Kidney capillary endothelial cell (primary cell): ENCODE measurements around the gene DUSP28.

Source experiments
- DNase-seq: peaks from one replicate; pipeline ENCODE4 v3.0.0-alpha.2; 2018; ENCODE audit warnings: low spot score

DUSP28 gene

DNA sequence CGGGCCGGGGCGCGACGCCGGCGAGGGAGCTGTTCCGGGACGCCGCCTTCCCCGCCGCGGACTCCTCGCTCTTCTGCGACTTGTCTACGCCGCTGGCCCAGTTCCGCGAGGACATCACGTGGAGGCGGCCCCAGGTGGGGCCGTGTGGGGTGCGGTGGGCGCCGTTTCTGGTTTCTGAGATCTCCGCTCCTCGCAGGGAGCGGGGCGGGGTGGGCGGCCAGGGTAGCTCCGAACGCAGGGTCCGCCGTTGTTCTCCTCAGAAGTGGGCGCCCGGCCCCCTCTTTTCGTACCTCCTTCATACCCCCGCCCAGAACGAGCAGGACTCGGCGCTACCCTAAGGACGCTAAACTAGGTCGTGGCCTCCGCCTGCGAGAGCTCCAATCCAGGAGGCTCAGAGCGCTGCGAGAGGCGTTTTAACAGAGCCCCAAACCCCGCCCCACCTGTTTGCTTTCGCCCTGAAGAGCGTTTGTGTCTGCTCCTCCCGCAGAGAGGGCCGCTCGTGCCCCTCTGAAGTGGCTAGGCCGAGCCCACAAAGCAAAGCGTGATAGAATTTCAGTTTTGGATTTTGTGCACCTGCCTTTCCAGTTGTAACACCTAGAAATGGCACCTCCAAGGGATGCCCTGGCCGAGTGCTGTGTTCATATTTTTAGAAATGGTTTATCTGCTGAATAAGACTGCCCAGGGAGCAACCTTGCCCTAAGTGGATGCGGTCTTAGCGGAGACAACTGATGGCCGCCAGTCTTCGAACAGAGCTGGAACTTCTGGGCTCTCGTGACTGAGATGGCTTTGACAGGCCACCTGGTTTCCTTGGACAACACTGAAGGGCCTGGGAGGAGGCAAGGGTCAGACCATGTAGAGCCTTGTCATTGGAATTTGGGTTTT lies 27.0 kb downstream of the DUSP28 start:
- no peak for DNase-seq

DNA sequence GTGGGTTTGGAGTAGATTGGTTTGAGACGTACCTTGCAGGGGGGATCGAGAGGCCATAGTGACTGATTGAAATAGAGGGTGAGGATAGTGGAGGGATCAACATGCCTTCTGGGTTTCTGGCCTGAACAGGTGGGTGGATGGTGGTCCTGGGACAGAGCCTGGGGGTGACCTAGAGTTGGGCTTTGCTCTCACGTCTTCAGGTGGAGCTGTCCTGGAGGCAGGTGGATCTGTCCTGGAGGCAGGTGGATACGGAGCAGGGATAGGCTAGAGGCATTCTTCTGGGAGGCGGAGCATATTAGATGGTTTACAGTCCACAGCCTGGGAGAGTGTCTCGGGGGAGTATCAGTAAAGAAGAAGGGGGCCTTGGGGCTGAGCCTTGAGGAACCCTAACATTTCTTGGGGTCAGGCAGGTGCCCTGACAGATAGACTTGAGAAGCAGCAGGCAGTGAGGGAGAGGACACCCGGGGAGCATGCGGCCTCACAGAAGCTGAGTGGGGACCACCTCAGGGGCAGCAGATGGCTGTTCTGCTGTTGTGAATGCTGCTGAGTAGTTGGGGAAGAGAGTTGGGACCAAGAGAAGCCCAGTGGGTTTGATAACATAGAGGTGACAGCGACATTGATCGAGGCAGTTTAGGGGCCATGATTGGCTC lies 28.0 kb downstream of the DUSP28 start:
- no peak for DNase-seq

DNA sequence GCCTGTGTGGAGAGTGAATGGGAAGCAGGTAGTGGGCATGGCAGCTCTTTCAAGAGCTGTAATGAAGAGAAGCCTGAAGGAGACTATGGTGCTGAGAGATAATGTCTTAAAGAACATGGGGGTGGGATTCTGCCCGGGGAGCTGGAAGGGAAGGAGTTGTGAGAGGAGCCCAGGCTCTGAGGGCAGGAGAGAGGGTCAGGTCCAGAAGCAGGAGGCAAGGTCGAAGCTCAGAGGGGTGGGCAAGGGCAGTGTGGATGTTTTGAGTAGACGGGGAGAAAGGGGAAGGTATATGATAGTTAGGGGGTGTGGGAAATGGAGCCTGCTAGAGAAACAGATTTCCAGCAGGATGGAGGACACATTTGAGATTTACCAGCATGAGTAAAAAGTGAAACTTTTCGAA lies 28.5 kb downstream of the DUSP28 start:
- DNase-seq: no peak

DNA sequence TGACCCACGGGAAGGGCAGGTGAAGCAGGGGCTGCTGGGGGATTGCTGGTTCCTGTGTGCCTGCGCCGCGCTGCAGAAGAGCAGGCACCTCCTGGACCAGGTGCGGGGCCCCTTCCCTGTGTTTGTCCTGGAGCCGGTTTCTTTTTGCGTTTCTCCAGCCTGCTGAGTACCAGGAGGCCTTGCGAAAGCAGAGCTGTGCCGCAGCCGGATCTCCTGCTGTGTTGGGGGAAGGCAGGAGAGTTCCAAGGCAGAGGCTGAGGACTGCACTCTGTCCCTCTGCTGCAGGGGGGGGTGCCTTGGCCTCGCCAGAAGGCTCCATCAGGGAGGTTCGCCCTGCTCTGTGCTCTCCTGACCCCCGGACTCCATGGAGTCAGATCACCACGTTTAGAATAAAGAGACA lies 29.2 kb downstream of the DUSP28 start:
- DNase-seq: no peak

DNA sequence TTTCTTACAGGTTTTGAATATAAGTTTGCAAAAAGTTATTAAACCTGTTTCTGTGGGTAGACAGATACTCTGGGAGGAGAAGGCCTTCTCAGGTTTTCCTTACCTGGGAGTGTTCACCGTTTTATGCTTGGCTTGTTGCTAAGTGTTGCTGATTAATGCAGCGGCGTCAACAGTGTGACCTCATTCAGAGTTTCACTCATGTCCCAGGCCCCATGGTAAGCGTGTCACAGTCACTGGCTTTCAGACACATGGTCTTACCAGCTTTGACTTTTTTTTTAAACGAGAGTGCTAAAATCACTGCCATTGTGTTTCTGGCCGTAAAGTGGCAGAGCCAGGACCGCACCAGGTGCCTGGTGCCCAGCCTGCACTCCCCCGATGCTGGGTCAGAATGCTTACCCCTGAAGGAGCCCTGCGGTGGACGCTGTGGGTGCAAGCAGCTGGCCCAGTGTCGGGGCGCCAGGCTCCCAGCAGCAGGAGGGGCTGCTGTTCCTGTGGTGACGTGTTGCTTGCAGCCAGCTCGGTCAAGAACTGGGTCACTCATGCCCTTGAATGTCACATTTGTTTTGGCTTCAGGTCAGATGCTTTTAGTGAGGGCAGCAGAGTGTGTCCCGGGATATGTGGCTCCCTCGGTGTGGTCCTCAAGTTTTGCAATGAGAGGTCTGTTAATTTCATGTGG lies 29.8 kb downstream of the DUSP28 start:
- DNase-seq: no peak

DNA sequence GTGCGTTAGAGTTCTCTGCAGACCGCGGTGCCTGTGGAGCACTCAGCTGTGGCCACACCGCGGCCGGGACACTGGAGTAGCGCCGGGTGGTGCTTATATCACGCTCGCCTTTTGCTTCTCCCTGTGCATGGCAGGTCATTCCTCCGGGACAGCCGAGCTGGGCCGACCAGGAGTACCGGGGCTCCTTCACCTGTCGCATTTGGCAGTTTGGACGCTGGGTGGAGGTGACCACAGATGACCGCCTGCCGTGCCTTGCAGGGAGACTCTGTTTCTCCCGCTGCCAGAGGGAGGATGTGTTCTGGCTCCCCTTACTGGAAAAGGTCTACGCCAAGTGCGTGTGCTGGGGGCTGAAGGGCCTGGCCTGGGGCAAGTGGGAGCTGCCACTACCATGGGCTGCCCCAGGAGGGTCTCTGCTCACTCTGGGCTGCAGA lies 30.5 kb downstream of the DUSP28 start:
- no peak for DNase-seq

DNA sequence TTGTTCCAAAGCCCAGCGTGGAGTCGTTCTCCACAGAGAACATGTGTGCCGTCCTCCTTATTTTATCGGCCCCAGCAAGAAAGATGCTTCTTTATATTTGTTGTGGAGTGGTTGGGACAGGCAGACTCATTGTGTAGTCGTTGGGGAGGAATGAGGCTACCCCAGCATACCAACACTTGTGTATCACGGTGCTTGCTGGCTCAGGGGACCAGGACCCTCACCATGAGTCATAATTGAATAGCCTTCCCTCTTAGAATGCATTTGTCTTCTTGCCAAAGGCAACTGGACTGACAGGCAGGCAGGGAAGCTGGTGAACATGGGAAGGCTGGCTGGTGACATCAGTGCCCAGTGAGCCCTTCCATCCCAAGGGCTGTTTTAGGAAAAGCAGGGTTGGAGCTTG lies 31.1 kb downstream of the DUSP28 start:
- DNase-seq: no peak

DNA sequence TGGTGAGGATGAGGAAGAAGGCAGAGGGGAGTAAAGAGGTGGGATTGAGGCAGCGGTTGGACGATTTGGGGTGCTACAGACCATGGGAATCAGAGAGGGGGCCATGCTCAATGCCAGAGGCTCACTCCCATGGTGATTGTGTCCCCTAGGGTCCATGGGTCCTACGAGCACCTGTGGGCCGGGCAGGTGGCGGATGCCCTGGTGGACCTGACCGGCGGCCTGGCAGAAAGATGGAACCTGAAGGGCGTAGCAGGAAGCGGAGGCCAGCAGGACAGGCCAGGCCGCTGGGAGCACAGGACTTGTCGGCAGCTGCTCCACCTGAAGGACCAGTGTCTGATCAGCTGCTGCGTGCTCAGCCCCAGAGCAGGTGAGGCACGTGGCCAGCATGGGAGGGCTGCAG lies 31.6 kb downstream of the DUSP28 start:
- no peak for DNase-seq

DNA sequence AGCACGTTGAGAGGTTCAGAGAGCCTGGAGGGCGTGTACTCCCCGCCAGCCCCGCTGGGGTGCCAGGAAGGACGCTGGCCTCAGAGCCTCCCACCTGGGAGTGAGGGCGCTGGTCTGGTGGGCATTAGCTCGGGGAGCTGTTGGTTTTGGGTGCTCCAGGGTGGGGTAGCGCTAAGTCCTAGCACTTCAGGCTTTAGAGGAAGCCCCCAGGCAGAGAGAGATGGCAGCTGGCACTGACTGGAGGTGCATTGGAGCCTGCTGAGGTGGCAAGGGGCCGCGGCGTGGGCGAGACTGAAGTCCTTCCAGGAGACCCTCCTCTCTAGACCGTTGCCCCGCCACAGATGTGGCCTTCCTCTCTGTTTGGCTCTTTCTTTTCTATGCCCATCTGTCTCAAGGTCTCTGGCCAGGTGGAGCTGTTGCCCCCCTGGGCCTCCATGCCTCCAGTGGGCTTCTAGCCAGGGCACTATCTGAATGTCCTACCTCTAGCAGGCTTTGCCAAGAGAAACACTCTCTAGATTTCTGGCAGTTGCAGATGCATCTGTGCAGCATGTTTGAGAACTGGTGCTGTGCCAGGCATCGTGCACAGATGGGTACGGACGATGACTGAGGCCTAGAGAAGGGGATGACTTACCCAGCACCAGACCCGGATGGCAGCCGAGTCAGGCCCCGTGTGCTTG lies 33.0 kb downstream of the DUSP28 start:
- DNase-seq: no peak

DNA sequence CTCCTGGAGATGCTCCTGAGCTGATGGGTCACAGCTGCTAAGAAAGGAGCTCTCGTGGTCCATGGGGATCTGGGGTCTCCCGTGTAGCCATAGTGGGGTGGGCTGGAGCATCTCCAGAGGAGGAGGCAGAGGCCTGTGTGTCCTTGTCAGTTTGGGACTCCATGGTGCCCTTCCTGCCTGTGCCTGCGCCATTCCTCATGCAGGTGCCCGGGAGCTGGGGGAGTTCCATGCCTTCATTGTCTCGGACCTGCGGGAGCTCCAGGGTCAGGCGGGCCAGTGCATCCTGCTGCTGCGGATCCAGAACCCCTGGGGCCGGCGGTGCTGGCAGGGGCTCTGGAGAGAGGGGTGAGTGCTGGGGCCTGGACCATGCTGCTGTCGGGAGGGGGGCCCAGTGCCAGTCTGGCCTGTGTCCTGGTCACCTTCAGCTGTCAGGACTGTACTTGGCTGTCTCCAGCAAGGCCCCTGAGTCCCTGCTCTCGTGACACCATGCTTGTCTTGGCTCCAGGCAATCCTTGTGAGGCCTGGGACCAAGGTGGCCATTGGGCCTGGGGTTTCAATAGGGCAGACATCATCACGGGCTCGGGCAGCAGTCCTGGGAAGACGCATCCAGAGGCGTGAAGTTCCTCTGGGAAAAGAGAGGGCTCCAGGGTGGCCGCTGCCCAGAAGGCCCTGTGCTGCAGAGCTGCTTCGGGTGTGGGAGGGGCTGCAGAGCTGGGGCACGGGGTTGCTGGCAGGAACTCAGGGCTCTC lies 33.7 kb downstream of the DUSP28 start:
- DNase-seq: no peak

DNA sequence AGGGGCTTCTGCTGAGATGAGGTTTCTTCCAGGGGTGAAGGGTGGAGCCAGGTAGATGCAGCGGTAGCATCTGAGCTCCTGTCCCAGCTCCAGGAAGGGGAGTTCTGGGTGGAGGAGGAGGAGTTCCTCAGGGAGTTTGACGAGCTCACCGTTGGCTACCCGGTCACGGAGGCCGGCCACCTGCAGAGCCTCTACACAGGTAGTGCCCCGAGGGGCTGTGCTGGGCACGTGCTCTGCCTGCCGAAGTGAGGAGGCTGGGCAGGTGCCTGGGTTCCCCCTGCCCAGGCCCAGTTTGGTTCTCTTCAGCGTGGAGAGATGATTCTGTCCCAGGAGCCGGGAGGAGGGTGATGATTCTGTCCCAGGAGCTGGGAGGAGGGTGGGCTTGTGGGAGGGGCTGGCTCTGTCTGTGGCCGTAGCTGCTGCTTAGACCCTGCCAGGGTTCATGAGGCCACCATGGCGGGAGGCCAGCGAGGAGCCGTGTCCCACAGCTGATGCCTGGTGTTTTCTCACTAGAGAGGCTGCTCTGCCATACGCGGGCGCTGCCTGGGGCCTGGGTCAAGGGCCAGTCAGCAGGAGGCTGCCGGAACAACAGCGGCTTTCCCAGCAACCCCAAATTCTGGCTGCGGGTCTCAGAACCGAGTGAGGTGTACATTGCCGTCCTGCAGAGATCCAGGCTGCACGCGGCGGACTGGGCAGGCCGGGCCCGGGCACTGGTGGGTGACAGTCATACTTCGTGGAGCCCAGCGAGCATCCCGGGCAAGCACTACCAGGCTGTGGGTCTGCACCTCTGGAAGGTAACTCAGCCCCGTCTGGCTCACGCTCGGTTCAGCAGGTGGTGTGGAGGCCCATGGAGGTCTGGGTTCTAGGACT lies 34.6 kb downstream of the DUSP28 start:
- DNase-seq: no peak

DNA sequence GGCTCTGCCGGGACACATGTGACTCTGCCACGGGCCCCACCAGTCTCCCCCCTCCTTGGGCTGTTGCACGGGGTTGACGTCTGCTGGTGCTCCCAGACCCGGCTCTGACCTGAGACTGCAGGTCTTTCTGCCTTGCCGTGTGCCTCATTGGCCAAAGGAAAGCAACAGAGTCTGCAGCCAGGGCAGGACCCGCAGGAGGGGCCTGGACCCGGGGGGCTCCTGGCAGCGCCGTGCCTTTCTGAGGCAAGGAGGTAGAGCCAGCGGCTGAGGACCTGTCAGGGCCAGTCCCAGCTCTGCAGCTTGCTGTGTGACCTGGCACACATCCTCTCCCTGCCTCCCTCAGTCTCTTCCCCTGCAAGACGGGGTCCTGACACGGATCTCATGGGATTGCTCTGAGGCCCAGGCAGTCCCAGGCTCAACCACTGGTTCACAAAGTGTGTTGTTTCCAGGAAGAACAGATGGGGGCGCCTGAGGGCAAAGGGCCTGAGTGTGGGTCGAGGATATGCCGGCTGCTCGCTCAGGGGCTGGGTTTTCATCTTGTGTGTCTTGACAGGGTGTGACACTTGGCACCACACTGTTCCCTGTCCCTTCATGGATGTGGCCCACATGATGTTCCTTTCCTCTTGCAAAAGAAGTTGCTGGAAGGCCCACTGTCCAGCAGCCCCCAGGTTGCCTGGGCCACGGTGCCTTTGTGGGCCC lies 35.4 kb downstream of the DUSP28 start:
- DNase-seq: no peak

DNA sequence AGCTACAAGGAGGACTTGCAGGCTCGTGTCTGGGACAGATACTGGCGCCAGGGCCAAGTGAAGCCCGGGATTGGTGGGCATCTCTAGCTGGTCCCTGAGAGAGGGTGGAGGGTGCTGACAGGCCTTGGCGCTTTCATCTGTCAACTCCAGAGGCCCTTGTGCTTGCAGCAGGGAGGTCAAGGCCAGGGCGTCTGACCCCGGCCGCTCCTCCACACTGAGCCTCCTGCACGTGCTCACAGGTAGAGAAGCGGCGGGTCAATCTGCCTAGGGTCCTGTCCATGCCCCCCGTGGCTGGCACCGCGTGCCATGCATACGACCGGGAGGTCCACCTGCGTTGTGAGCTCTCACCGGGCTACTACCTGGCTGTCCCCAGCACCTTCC lies 35.9 kb downstream of the DUSP28 start:
- DNase-seq: no peak

DNA sequence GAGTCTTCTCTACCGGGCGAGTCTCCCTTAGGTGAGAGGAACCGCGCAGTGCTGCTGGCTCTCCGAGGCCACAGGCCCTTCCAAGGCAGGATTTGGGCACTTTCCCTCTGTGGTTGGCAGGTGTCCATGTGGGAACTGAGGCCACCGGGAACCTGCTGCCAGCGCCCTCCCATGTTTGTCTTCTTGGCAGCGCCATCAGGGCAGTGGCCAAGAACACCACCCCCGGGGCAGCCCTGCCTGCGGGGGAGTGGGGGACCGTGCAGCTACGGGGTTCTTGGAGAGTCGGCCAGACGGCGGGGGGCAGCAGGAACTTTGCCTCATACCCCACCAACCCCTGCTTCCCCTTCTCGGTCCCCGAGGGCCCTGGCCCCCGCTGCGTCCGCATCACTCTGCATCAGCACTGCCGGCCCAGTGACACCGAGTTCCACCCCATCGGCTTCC lies 36.4 kb downstream of the DUSP28 start:
- DNase-seq: no peak

DNA sequence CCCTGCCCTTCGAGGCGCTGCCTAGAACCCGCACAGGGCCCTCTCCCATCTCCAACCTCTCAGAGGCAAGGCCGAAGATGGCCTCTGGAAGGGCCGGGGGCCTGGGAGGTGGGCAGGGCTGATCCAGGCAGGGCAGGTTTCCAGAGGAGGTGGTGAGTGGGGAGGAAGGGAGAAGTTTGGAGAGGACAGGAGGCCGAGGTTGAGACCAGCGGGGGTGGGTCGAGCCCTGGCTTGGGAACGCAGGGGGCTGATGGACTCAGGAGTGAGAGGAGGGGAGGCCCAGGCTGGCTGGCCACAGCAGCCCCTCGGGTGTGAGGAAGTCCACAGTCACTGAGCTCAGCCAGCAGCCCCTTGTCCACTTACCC lies 36.9 kb downstream of the DUSP28 start:
- no peak for DNase-seq

DNA sequence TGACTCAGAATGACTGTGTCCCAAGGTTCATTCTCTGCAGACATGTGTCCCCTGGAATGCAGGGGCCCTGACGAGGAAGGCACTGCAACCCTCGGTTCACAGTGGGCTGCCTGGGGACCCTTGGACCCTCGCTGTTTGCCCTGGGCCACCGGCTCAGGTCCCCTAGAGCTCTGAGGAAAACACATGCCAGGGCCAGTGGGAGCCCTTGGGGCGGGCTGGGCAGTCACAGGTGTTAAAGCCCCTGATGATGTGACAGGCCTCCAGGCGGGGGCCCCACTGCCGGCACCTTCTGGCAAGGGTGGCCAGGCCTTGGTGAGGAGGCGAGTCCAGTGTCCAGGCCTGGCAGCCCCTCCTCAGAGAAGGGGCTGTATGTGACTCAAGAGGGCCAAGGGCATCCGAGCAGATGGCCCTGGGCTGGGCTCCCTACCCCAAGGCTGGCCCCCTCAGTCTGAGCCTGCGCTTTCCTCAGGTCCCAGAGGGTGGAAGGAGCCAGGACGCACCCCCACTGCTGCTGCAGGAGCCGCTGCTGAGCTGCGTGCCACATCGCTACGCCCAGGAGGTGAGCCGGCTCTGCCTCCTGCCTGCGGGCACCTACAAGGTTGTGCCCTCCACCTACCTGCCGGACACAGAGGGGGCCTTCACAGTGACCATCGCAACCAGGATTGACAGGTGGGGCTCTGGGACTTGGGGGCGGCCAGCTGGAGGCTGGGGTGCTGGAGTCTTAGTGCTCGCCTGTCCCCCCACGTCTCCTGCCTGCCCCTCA lies 37.4 kb downstream of the DUSP28 start:
- no peak for DNase-seq

DNA sequence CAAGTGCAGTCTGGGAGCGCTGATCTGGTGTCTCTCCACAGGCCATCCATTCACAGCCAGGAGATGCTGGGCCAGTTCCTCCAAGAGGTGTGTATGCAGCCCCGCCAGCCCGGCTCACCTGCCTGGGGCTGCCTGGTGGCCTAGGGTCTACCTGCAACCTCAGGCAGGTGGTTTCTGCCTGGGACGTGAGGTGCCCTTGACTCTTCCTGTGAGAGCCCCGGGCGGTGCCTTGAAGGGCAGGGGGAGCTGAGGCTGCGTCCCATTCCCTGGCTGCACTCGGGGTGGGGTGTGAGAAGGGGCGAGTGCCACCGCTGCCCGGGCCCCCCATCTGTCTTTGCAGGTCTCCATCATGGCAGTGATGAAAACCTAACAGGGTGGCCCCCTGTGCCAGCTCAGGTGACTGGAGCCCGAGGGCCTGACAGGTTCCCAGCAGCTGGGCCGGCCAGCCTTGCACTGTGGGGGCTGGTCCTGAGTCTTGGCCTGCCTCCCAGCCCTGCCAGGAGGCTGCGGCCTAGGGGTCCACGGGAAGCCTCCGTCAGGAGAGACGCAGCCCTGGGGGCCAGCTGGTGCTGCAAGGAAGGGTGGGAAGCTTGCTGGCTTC lies 38.3 kb downstream of the DUSP28 start:
- DNase-seq: no peak

DNA sequence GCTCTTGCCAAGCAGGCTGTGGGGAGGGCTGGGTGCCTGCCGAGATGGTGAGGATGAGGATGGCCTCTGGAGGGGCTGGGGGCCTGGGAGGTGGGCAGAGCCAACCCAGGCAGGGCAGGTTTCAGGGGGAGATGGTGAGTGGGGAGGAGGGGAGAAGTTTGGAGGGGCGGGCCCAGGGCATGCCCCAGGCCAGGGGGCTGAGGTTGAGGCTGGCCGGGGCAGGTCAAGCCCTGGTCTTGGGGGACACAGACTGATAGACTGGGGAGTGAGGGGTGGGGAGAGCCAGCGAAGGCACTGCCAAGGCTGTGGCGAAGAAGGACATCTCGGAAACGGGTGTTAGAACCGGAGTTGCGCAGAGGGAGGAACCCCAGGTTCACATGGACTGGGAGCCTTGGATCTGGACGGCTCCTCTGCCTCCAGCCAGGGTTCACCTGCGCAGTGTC lies 39.0 kb downstream of the DUSP28 start:
- no peak for DNase-seq

DNA sequence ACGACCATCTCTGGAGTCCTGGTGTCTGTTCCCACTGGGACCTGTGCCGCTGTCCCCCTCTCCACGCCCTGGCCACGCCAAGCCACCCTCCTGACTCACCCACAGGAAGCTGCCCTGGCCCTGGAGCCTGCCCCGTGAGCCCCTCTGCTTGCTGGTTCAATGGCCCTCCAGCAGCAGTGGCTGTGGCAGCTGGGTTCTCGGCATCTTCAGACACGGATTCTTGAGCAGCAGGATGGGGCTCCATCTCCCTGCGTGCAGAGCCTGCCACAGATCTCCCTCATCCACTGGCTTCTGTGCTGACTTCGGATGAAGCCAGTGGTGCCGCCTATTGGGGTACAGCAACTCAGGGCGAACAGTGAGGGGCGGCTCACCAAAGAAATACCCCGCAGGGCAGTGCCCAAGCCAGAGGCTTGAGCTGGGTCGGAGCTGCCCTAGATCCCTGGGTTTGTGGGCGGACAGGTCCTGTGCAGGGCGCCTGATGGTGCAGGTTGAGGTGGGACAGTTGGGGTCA lies 40.3 kb downstream of the DUSP28 start:
- no peak for DNase-seq
